DOHH2 (cell line): ENCODE results near the gene MAP4K2.

Source experiments
- H3F3A ChIP-seq: fragments of 200-600 bp; sonication (generic), shearing (Covaris generic); 2 replicates; pipeline ENCODE4 v1.6.0; 2016; ENCODE audit warnings: antibody characterized with exemption, mild to moderate bottlenecking; ENCODE audit not compliant: control insufficient read depth, insufficient read depth
- H3K27ac ChIP-seq: fragments of 200-600 bp; sonication (generic); 2 replicates; pipeline ENCODE4 v1.5.1; 2014; ENCODE audit warnings: low read depth, mild to moderate bottlenecking, low read length, moderate library complexity
- H3K27me3 ChIP-seq: fragments of 200-600 bp; sonication (generic); 2 replicates; pipeline ENCODE4 v1.6.1; 2014; ENCODE audit warnings: mild to moderate bottlenecking, low read length, mixed read lengths; ENCODE audit not compliant: control insufficient read depth
- H3K36me3 ChIP-seq: fragments of 200-600 bp; sonication (generic); 2 replicates; pipeline ENCODE4 v1.6.1; 2014; ENCODE audit warnings: mild to moderate bottlenecking, low read length, moderate library complexity, mixed read lengths; ENCODE audit not compliant: control insufficient read depth
- H3K4me1 ChIP-seq: fragments of 200-600 bp; sonication (generic); 2 replicates; pipeline ENCODE4 v1.6.1; 2014; ENCODE audit warnings: mild to moderate bottlenecking, low read length, mixed read lengths; ENCODE audit not compliant: control insufficient read depth
- H3K4me2 ChIP-seq: fragments of 200-600 bp; sonication (generic); 2 replicates; pipeline ENCODE4 v1.6.0; 2014; ENCODE audit warnings: mild to moderate bottlenecking, low read length, moderate library complexity
- H3K4me3 ChIP-seq: fragments of 200-600 bp; sonication (generic); 2 replicates; pipeline ENCODE4 v1.5.1; 2014; ENCODE audit warnings: mild to moderate bottlenecking, low read length, mixed read lengths
- H3K79me2 ChIP-seq: fragments of 200-600 bp; sonication (generic); 2 replicates; pipeline ENCODE4 v1.6.1; 2014; ENCODE audit warnings: mild to moderate bottlenecking, low read length, mixed read lengths; ENCODE audit not compliant: control insufficient read depth
- H3K9me2 ChIP-seq: fragments of 200-600 bp; sonication (generic); replicated peaks from 2 replicates; pipeline ENCODE4 v1.6.1; 2014; ENCODE audit warnings: mild to moderate bottlenecking, low read length, mixed read lengths; ENCODE audit not compliant: control insufficient read depth
- H3K9me3 ChIP-seq: fragments of 200-600 bp; sonication (generic); 2 replicates; pipeline ENCODE4 v1.6.1; 2014; ENCODE audit warnings: antibody characterized with exemption, low read length, mixed read lengths; ENCODE audit not compliant: control insufficient read depth, insufficient read depth
- H4K20me1 ChIP-seq: fragments of 200-600 bp; sonication (generic); 2 replicates; pipeline ENCODE4 v1.6.0; 2014; ENCODE audit warnings: low read depth, mild to moderate bottlenecking, antibody characterized with exemption, low read length, moderate library complexity; ENCODE audit not compliant: control insufficient read depth, insufficient read depth
- CTCF ChIP-seq: fragments of 200-600 bp; sonication (generic); IDR thresholded peaks from one replicate; pipeline ENCODE4 v1.5.1; 2014; ENCODE audit warnings: antibody characterized with exemption, mild to moderate bottlenecking, low read depth, low read length; ENCODE audit not compliant: poor library complexity, severe bottlenecking
- EZH2phosphoT487 ChIP-seq: fragments of 200-600 bp; sonication (generic); IDR thresholded peaks from 2 replicates; pipeline ENCODE4 v1.6.1; 2017; ENCODE audit warnings: borderline replicate concordance, mild to moderate bottlenecking, antibody characterized with exemption, low read length, moderate library complexity, mixed read lengths

The MAP4K2 gene

GRCh38 chr11:64751580-64751979 is 51.4 kb downstream of the MAP4K2 start:
- no peaks in the 10 kb centered on the region for H3K9me3 ChIP-seq
- H3K27me3 ChIP-seq: no peaks in the 10 kb centered on the region
- H3K36me3 ChIP-seq: no peaks in the 10 kb centered on the region
- H3K4me2 ChIP-seq: no peak overlapping the region
- no peak overlapping the region for H3K4me3 ChIP-seq
- TF ChIP-seq EZH2phosphoT487: no peak
- TF ChIP-seq CTCF: no peak
- no peaks in the 10 kb centered on the region for H3K79me2 ChIP-seq
- H3K9me2 ChIP-seq: no peaks in the 10 kb centered on the region
- H3K4me1 ChIP-seq: peaks cover 15% of the 10 kb centered on the region
- H4K20me1 ChIP-seq: no peaks in the 10 kb centered on the region
- H3F3A ChIP-seq: peaks cover 6% of the 10 kb centered on the region
- no peak overlapping the region for H3K27ac ChIP-seq

GRCh38 chr11:64751136-64751535 is 51.9 kb downstream of the MAP4K2 start:
- H3K36me3 ChIP-seq: no peaks in the 10 kb centered on the region
- no peak overlapping the region for H3K4me3 ChIP-seq
- no peaks in the 10 kb centered on the region for H3K9me3 ChIP-seq
- no peak overlapping the region for H3K27ac ChIP-seq
- H3K4me1 ChIP-seq: peaks cover 19% of the 10 kb centered on the region
- no peaks in the 10 kb centered on the region for H4K20me1 ChIP-seq
- H3K9me2 ChIP-seq: no peaks in the 10 kb centered on the region
- TF ChIP-seq CTCF: no peak
- TF ChIP-seq EZH2phosphoT487: no peak
- no peak overlapping the region for H3K4me2 ChIP-seq
- no peaks in the 10 kb centered on the region for H3K27me3 ChIP-seq
- no peaks in the 10 kb centered on the region for H3K79me2 ChIP-seq
- peaks cover 6% of the 10 kb centered on the region for H3F3A ChIP-seq

- TF ChIP-seq CTCF (no peak), EZH2phosphoT487 (no peak)
- peaks cover 6% of the 10 kb centered on the region for H3F3A ChIP-seq
- no peak overlapping the region for H3K27ac ChIP-seq
- H3K9me2 ChIP-seq: no peaks in the 10 kb centered on the region
- H3K79me2 ChIP-seq: no peaks in the 10 kb centered on the region
- no peak overlapping the region for H3K4me2 ChIP-seq
- no peaks in the 10 kb centered on the region for H4K20me1 ChIP-seq
- H3K4me3 ChIP-seq: no peak overlapping the region
- H3K27me3 ChIP-seq: no peaks in the 10 kb centered on the region
- no peaks in the 10 kb centered on the region for H3K9me3 ChIP-seq
- no peaks in the 10 kb centered on the region for H3K36me3 ChIP-seq
- H3K4me1 ChIP-seq: peaks cover 26% of the 10 kb centered on the region
Measured at GRCh38 chr11:64750361-64751054, 52.5 kb downstream of the MAP4K2 start.
